HG03378 (cell line): Measurements from ENCODE around the gene GRK3.
"Not testable (repeated sequence)": the region's sequence is repeated elsewhere in the genome, so short reads cannot be mapped to it uniquely, and the experiment has no call there.

ENCODE experiments used
- ATAC-seq: cut with Tn5 transposase; IDR thresholded peaks from one replicate; pipeline ENCODE4 v1.9.1; 2021; ENCODE audit warnings: mild to moderate bottlenecking, moderate library complexity; ENCODE audit not compliant: unreplicated experiment

The GRK3 gene

GRCh38 chr22:25694196-25694907, 129.9 kb downstream of the GRK3 start:
- ATAC-seq: no peak

- no peak for ATAC-seq
Observed at GRCh38 chr22:25695146-25695545, 130.7 kb downstream of the GRK3 start.

GRCh38 chr22:25696763-25697162, 132.3 kb downstream of the GRK3 start:
- no peak for ATAC-seq

GRCh38 chr22:25697181-25697664, 132.7 kb downstream of the GRK3 start:
- ATAC-seq: no peak

DNA sequence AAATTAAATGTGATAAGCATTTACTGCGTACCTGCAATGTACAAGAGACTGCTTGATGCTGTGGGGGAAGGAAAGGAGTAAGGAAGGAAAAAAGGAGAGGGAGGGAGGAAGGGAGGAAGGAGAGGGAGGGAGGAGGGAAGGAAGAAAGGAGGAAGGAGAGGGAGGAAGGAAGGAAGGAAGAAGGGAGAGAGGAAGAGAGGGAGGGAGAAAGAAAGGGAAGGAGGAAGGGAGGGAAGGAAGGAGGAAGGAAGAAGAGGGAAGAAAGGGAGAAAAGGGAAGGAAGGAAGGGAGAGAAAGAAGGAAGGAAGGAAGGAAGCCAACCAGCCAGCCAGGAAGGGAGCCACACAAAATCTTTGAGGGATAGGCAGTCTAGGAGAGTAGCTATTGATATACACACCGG, 133.5 kb downstream of the GRK3 start:
- ATAC-seq: no peak

GRCh38 chr22:25698461-25698860, 134.0 kb downstream of the GRK3 start:
- no peak for ATAC-seq

- ATAC-seq: no peak
Observed at GRCh38 chr22:25698978-25699377, 134.5 kb downstream of the GRK3 start.

- no peak for ATAC-seq
Observed at GRCh38 chr22:25701056-25701780, 136.7 kb downstream of the GRK3 start.

DNA sequence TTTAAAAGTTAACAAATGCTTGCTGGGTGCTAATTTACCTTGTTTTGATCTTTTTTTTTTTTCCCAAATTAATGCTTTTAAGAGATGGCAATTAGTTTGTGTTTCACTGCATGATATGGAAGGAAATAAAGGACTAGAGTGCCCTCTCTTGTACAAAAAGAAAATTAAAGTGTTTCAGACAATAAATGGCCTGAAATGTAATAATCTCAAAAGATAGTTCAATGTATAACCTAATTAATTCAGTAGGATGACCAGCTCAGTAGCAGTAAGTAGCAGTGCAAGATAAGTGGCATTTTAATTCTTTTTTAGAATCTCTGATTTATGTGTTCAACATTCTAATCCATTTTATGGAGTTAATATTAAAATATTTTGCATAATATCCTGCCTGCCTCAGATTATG, 137.6 kb downstream of the GRK3 start:
- no peak for ATAC-seq

- ATAC-seq: no peak
Observed at GRCh38 chr22:25702571-25703167, 138.2 kb downstream of the GRK3 start.

DNA sequence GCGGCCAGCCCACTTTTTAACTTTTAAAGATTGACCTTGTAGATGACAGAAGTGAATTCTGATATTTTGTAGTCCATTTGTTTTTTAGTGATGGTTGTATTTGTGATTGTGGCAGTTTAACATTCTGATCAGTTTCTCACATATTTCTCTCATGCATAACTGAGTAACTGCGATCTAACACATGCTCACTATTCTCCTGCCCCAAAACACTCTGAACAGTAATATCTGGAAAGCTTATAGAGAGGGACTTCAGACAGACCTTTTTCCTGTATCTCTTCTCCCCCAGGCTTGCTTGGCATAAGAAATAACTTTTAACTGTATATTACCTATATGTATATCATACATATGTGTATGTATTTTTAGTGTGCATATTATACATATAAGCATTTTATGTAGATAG, 140.2 kb downstream of the GRK3 start:
- no peak for ATAC-seq

DNA sequence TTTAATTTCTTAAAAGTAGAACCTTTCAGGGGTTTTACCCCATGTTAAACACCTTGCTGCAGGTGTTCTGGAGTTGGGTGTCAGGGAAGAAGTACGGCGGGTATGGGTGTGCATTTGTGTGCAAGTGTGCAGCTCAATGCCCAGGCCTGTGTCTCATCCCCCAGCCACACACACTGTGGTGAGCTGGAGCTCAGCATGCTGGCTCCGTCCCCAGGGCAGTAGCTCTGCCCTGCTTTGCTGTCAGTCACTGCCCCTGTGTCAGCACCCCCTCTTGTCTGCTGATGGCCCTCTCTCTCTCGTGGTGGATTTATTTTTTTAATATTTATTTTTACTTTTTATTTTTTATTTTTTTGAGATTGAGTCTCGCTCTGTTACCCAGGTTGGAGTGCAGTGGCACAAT, 141.7 kb downstream of the GRK3 start:
- no peak for ATAC-seq

DNA sequence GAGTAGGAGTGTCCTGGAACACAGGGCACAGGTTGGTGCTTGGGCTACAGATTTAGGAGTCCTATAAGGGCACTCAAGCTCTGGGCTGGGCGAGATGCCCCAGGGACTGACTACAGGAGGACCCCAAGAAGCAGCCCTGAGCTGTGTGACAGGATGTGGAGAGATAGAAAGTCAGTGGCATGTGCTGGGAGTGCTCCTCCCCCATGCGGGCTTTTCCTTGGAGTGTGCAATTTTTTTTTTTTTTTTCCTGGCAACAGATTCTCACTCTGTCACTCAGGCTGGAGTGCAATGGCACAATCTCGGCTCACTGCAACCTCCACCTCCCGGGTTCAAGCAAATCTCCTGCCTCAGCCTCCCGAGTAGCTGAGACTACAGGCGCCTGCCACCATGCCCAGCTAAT, 144.0 kb downstream of the GRK3 start:
- not testable (repeated sequence) for ATAC-seq

DNA sequence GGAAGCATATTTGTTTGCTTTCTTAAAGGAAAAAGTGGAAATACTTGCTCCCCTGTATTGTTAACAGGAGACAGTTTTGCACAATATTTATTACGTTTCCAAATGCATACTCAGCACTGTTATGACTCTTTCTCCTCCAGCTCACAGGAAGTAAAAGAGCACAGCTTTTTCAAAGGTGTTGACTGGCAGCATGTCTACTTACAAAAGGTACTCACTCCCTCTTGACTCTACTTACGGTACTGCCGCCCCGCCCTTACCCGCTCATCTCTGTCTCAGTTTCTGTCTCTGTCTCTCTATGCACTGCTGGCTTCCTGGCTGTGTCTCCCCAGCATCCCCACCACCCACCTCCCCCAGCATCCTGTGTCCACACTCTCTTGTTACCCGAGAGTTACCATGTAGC, 145.3 kb downstream of the GRK3 start:
- no peak for ATAC-seq

GRCh38 chr22:25710501-25710900, 146.0 kb downstream of the GRK3 start:
- no peak for ATAC-seq

DNA sequence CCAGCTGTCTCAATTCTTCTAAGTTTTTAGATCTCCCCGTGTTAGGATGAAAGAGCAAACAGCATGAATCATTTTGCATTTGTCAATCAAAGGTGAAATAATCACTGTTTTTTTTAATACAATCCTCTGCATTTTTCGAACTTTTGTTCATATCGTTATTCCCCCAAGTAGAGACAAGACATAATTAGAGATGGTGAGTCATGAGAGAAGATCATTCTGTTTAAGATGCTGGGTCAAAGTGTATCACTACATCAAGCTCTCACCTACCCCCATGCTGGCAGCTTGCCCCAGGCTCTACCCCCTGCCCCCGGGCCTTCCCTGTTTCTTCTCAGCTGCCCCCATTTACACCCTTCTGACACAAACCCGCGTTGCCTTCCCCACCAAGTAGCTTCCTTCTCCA, 147.0 kb downstream of the GRK3 start:
- no peak for ATAC-seq

- no peak for ATAC-seq
Observed at GRCh38 chr22:25712661-25713400, 148.4 kb downstream of the GRK3 start.

DNA sequence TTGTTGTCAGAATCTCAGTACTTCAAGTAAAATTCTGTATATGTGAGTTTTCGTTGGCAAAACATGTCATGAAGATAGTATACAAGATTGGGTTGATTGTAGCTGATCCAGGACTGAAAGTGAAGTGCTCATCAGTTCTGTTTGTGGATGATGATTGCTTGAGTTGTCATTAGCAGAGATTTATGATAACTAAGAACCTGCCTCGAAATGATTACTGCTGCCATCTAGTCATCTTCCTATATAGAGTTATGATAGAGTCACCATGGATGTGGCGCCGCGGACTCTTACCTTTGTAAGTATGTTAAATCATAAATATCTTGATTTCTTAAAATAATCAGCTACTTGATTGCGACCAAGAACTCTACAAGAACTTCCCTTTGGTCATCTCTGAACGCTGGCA, 149.6 kb downstream of the GRK3 start:
- ATAC-seq: no peak

GRCh38 chr22:25714739-25715138, 150.3 kb downstream of the GRK3 start:
- ATAC-seq: no peak

GRCh38 chr22:25716637-25717036, 152.2 kb downstream of the GRK3 start:
- no peak for ATAC-seq

GRCh38 chr22:25718135-25718840, 153.8 kb downstream of the GRK3 start:
- no peak for ATAC-seq
